ENCODE data around the gene ZCCHC10. TPM values are rescaled to one million over a fixed set of nuclear protein-coding genes. Genes with fewer than 3 reads are reported as not detected.
"Not testable (repeated sequence)": the region's sequence is repeated elsewhere in the genome, so short reads cannot be mapped to it uniquely, and the experiment has no call there.

The ZCCHC10 gene
- total and polyA plus RNA-seq, 7 experiments from 2014 or later: 16.0 to 47.5 (median 21.9) TPM

- ATAC-seq (no peak), DNase-seq (no peak)
- Mint-ChIP-seq H3K4me1 (peaks cover 19 to 45% (median 30%) of the 10 kb centered on the region in 7 donors), H3K4me3 (peak overlapping the region in 7 of 10 donors; percentile 25 to 66 (median 44)), H3K27me3 (no peaks in the 10 kb centered on the region), H3K36me3 (peaks cover 0 to 1% (median 0%) of the 10 kb centered on the region in 5 donors), H3K27ac (peak overlapping the region in 8 of 9 donors; percentile 57 to 100 (median 90)), H3K9me3 (no peaks in the 10 kb centered on the region)
- no peaks in the 10 kb centered on the region for H3K9me3 ChIP-seq (ENCODE audit: control insufficient read depth in 2 of 3, low read length in 3 of 3)
- no peak overlapping the region for H3K4me3 ChIP-seq (ENCODE audit: low read length)
- H3K27me3 ChIP-seq (ENCODE audit: control insufficient read depth in 2 of 2, insufficient read depth in 2 of 2, low read length in 2 of 2): no peaks in the 10 kb centered on the region
- H3K27ac ChIP-seq (ENCODE audit: low read depth, low read length): peak overlapping the region; percentile 25
- CTCF ChIA-PET: no interaction called here
- H3K4me1 ChIP-seq (ENCODE audit: control insufficient read depth in 2 of 2, insufficient read depth in 2 of 2, low read length in 2 of 2): peaks cover 17 to 19% of the 10 kb centered on the region in 2 donors
- POLR2A ChIA-PET: interaction anchor here (0.6 to 2.0 kb wide), 6 partner anchors 26 to 87 kb away, joined by 3 to 11 read pairs (median 4); partner anchors contain the start of gene AFF4
- intact Hi-C loops (cut with micrococcal nuclease): no loop called here
- H3K36me3 ChIP-seq (ENCODE audit: control insufficient read depth in 2 of 3, insufficient read depth in 3 of 3, low read length in 3 of 3): peaks cover 0 to 7% (median 0%) of the 10 kb centered on the region in 3 experiments
These were observed 22.8 kb upstream of the ZCCHC10 start for GRCh38 chr5:133048993-133049725.

- Histone ChIP-seq H3K27me3 (ENCODE audit: control insufficient read depth in 2 of 2, insufficient read depth in 2 of 2, low read length in 2 of 2) (no peaks in the 10 kb centered on the region), H3K9me3 (ENCODE audit: control insufficient read depth in 2 of 3, low read length in 3 of 3) (no peaks in the 10 kb centered on the region), H3K36me3 (ENCODE audit: control insufficient read depth in 2 of 3, insufficient read depth in 3 of 3, low read length in 3 of 3) (peaks cover 0 to 6% (median 0%) of the 10 kb centered on the region in 3 experiments), H3K4me1 (ENCODE audit: control insufficient read depth in 2 of 2, insufficient read depth in 2 of 2, low read length in 2 of 2) (peaks cover 8 to 12% of the 10 kb centered on the region in 2 donors), H3K4me3 (ENCODE audit: low read length) (no peak overlapping the region), H3K27ac (ENCODE audit: low read depth, low read length) (no peak overlapping the region)
- no peak for ATAC-seq
- POLR2A ChIA-PET: interaction anchor here (2.0 kb wide), 1 partner anchor 84 kb away, joined by 11 read pairs; the partner anchor contains the start of gene AFF4
- DNase-seq: no peak
- CTCF ChIA-PET: interaction anchor here (0.8 kb wide), 1 partner anchor 23 kb away, joined by 3 read pairs; no protein-coding TSS in a partner anchor
- Mint-ChIP-seq H3K9me3 (no peaks in the 10 kb centered on the region), H3K4me3 (no peak overlapping the region), H3K27ac (no peak overlapping the region), H3K4me1 (peaks cover 14 to 28% (median 26%) of the 10 kb centered on the region in 7 donors), H3K36me3 (peaks cover 0 to 1% (median 0%) of the 10 kb centered on the region in 5 donors), H3K27me3 (no peaks in the 10 kb centered on the region)
- intact Hi-C loops (cut with micrococcal nuclease): no loop called here
These were observed 21.1 kb upstream of the ZCCHC10 start for GRCh38 chr5:133047404-133047803.

GRCh38 chr5:133046560-133046959, 20.2 kb upstream of the ZCCHC10 start:
- DNase-seq; intact Hi-C loops (cut with micrococcal nuclease); H3K4me3 ChIP-seq (ENCODE audit: low read length); H3K27me3 Mint-ChIP-seq; CTCF ChIA-PET; H3K36me3 Mint-ChIP-seq; H3K9me3 Mint-ChIP-seq; POLR2A ChIA-PET; H3K27ac ChIP-seq (ENCODE audit: low read depth, low read length); H3K9me3 ChIP-seq (ENCODE audit: control insufficient read depth in 2 of 3, low read length in 3 of 3); H3K27me3 ChIP-seq (ENCODE audit: control insufficient read depth in 2 of 2, insufficient read depth in 2 of 2, low read length in 2 of 2); H3K36me3 ChIP-seq (ENCODE audit: control insufficient read depth in 2 of 3, insufficient read depth in 3 of 3, low read length in 3 of 3); ATAC-seq; H3K27ac Mint-ChIP-seq: not testable (repeated sequence)
- H3K4me1 Mint-ChIP-seq: peaks cover 14 to 27% (median 23%) of the 10 kb centered on the region in 7 donors
- H3K4me3 Mint-ChIP-seq: peak overlapping the region in 1 of 10 donors; percentile 19
- H3K4me1 ChIP-seq (ENCODE audit: control insufficient read depth in 2 of 2, insufficient read depth in 2 of 2, low read length in 2 of 2): peaks cover 8 to 12% of the 10 kb centered on the region in 2 donors

- DNase-seq (no peak), ATAC-seq (no peak)
- H3K4me3 ChIP-seq (ENCODE audit: low read length): no peak overlapping the region
- Mint-ChIP-seq H3K27me3 (peaks cover 0 to 2% (median 0%) of the 10 kb centered on the region in 5 donors), H3K9me3 (no peaks in the 10 kb centered on the region), H3K27ac (peak overlapping the region in 1 of 9 donors; percentile 33), H3K4me3 (no peak overlapping the region), H3K36me3 (no peaks in the 10 kb centered on the region), H3K4me1 (peaks cover 0 to 6% (median 0%) of the 10 kb centered on the region in 7 donors)
- ChIA-PET CTCF (no interaction called here), POLR2A (interaction anchor here (1.0 kb wide), 1 partner anchor 10 kb away, joined by 3 read pairs; the partner anchor contains the start of gene HSPA4)
- no peaks in the 10 kb centered on the region for H3K36me3 ChIP-seq (ENCODE audit: control insufficient read depth in 2 of 3, insufficient read depth in 3 of 3, low read length in 3 of 3)
- H3K4me1 ChIP-seq (ENCODE audit: control insufficient read depth in 2 of 2, insufficient read depth in 2 of 2, low read length in 2 of 2): no peaks in the 10 kb centered on the region
- H3K27ac ChIP-seq (ENCODE audit: low read depth, low read length): no peak overlapping the region
- intact Hi-C loops (cut with micrococcal nuclease): no loop called here
- no peaks in the 10 kb centered on the region for H3K27me3 ChIP-seq (ENCODE audit: control insufficient read depth in 2 of 2, insufficient read depth in 2 of 2, low read length in 2 of 2)
- H3K9me3 ChIP-seq (ENCODE audit: control insufficient read depth in 2 of 3, low read length in 3 of 3): no peaks in the 10 kb centered on the region
These were observed 15.6 kb upstream of the ZCCHC10 start for GRCh38 chr5:133041910-133042309.

- no peaks in the 10 kb centered on the region for H3K36me3 ChIP-seq (ENCODE audit: control insufficient read depth in 2 of 3, insufficient read depth in 3 of 3, low read length in 3 of 3)
- peaks cover 0 to 3% (median 0%) of the 10 kb centered on the region in 7 donors for H3K4me1 Mint-ChIP-seq
- DNase-seq: no peak
- peaks cover 0 to 2% (median 0%) of the 10 kb centered on the region in 5 donors for H3K27me3 Mint-ChIP-seq
- no peaks in the 10 kb centered on the region for H3K9me3 Mint-ChIP-seq
- no peak overlapping the region for H3K4me3 Mint-ChIP-seq
- no peak overlapping the region for H3K27ac ChIP-seq (ENCODE audit: low read depth, low read length)
- H3K27ac Mint-ChIP-seq: no peak overlapping the region
- no peak overlapping the region for H3K4me3 ChIP-seq (ENCODE audit: low read length)
- H3K27me3 ChIP-seq (ENCODE audit: control insufficient read depth in 2 of 2, insufficient read depth in 2 of 2, low read length in 2 of 2): no peaks in the 10 kb centered on the region
- POLR2A ChIA-PET: interaction anchor here (1.0 kb wide), 1 partner anchor 11 kb away, joined by 3 read pairs; the partner anchor contains the start of gene HSPA4
- H3K9me3 ChIP-seq (ENCODE audit: control insufficient read depth in 2 of 3, low read length in 3 of 3): no peaks in the 10 kb centered on the region
- no peak for ATAC-seq
- CTCF ChIA-PET: no interaction called here
- H3K36me3 Mint-ChIP-seq: no peaks in the 10 kb centered on the region
- H3K4me1 ChIP-seq (ENCODE audit: control insufficient read depth in 2 of 2, insufficient read depth in 2 of 2, low read length in 2 of 2): no peaks in the 10 kb centered on the region
- intact Hi-C loops (cut with micrococcal nuclease): no loop called here
These were observed 14.9 kb upstream of the ZCCHC10 start for GRCh38 chr5:133041157-133041784.

GRCh38 chr5:133036677-133037076, 10.3 kb upstream of the ZCCHC10 start:
- H3K4me1 Mint-ChIP-seq; POLR2A ChIA-PET; H3K27ac ChIP-seq (ENCODE audit: low read depth, low read length); intact Hi-C loops (cut with micrococcal nuclease); DNase-seq; H3K36me3 Mint-ChIP-seq; H3K4me3 ChIP-seq (ENCODE audit: low read length); CTCF ChIA-PET; H3K4me1 ChIP-seq (ENCODE audit: control insufficient read depth in 2 of 2, insufficient read depth in 2 of 2, low read length in 2 of 2); H3K4me3 Mint-ChIP-seq; H3K9me3 ChIP-seq (ENCODE audit: control insufficient read depth in 2 of 3, low read length in 3 of 3); H3K9me3 Mint-ChIP-seq; H3K27me3 ChIP-seq (ENCODE audit: control insufficient read depth in 2 of 2, insufficient read depth in 2 of 2, low read length in 2 of 2); H3K27ac Mint-ChIP-seq; ATAC-seq; H3K36me3 ChIP-seq (ENCODE audit: control insufficient read depth in 2 of 3, insufficient read depth in 3 of 3, low read length in 3 of 3): not testable (repeated sequence)
- H3K27me3 Mint-ChIP-seq: peaks cover 0 to 17% (median 7%) of the 10 kb centered on the region in 5 donors
